ENCODE data around the gene AXIN1.

Gene AXIN1

GRCh38 chr16:361872-362701 is 9.6 kb upstream of the AXIN1 start:
- peak; percentile 72 for DNase-seq (ENCODE audit: low read depth)
- peak; percentile 75 for TF ChIP-seq CTCF (conservative IDR thresholded peaks at IDR 0.05; ENCODE audit: control insufficient read depth, insufficient read depth, low read depth, low read length)
- H3K4me3 ChIP-seq (ENCODE audit: control insufficient read depth, low read depth, low read length) = no peak overlapping the region

GRCh38 chr16:361341-361871 is 8.9 kb upstream of the AXIN1 start:
- DNase-seq (ENCODE audit: low read depth) = no peak

GRCh38 chr16:360698-361336 is 8.3 kb upstream of the AXIN1 start:
- H3K4me3 ChIP-seq (ENCODE audit: control insufficient read depth, low read depth, low read length) = no peak overlapping the region
- TF ChIP-seq CTCF (conservative IDR thresholded peaks at IDR 0.05; ENCODE audit: control insufficient read depth, insufficient read depth, low read depth, low read length) = no peak
- DNase-seq (ENCODE audit: low read depth) = no peak

More at GRCh38 chr16:361341-361871, 8.9 kb upstream of the AXIN1 start:
- no peak overlapping the region for H3K4me3 ChIP-seq (ENCODE audit: control insufficient read depth, low read depth, low read length)
- TF ChIP-seq CTCF (conservative IDR thresholded peaks at IDR 0.05; ENCODE audit: control insufficient read depth, insufficient read depth, low read depth, low read length) = no peak

GRCh38 chr16:359871-360697 is 7.6 kb upstream of the AXIN1 start:
- H3K4me3 ChIP-seq (ENCODE audit: control insufficient read depth, low read depth, low read length) = no peak overlapping the region
- no peak for DNase-seq (ENCODE audit: low read depth)
- no peak for TF ChIP-seq CTCF (conservative IDR thresholded peaks at IDR 0.05; ENCODE audit: control insufficient read depth, insufficient read depth, low read depth, low read length)

GRCh38 chr16:359067-359763 is 6.7 kb upstream of the AXIN1 start:
- TF ChIP-seq CTCF (conservative IDR thresholded peaks at IDR 0.05; ENCODE audit: control insufficient read depth, insufficient read depth, low read depth, low read length) = no peak
- H3K4me3 ChIP-seq (ENCODE audit: control insufficient read depth, low read depth, low read length) = no peak overlapping the region
- no peak for DNase-seq (ENCODE audit: low read depth)

- no peak for DNase-seq (ENCODE audit: low read depth)
- no peak for TF ChIP-seq CTCF (conservative IDR thresholded peaks at IDR 0.05; ENCODE audit: control insufficient read depth, insufficient read depth, low read depth, low read length)
- no peak overlapping the region for H3K4me3 ChIP-seq (ENCODE audit: control insufficient read depth, low read depth, low read length)
These were observed 4.2 kb upstream of the AXIN1 start for GRCh38 chr16:356741-357140.

Measured in fibroblast of mammary gland (primary cell).